ENCODE measurements around the gene HSD17B2. TPM values are rescaled to one million over a fixed set of nuclear protein-coding genes. Genes with fewer than 3 reads are reported as not detected.

HSD17B2 gene
- polyA plus RNA-seq, 3 donors = not detected

- peaks cover 0 to 2% of the 10 kb centered on the region in 2 donors for H3K27me3 ChIP-seq (ENCODE audit: control insufficient read depth in 2 of 2, insufficient read depth in 2 of 2, low read length in 2 of 2)
- no peaks in the 10 kb centered on the region for H3K9me3 ChIP-seq (replicated peaks in 1 of 2; ENCODE audit: control insufficient read depth in 1 of 2, insufficient read depth in 1 of 2, low read length in 2 of 2)
- Mint-ChIP-seq H3K27ac (no peak overlapping the region), H3K4me1 (no peaks in the 10 kb centered on the region), H3K36me3 (no peaks in the 10 kb centered on the region), H3K4me3 (no peak overlapping the region), H3K27me3 (ENCODE audit: low read depth in 3 of 3) (peaks cover 9 to 26% (median 12%) of the 10 kb centered on the region in 3 donors), H3K9me3 (peaks cover 0 to 3% (median 0%) of the 10 kb centered on the region in 7 donors)
- H4K20me1 ChIP-seq (ENCODE audit: insufficient read depth, low read length) = no peaks in the 10 kb centered on the region
- no peaks in the 10 kb centered on the region for H3K4me1 ChIP-seq (ENCODE audit: control insufficient read depth in 1 of 2, insufficient read depth in 2 of 2, low read length in 2 of 2)
- WGBS (ENCODE audit: insufficient coverage) = 83% methylated on average over 3 of the region's 4 CpGs
- H3K79me2 ChIP-seq (ENCODE audit: insufficient read depth, low read length) = no peaks in the 10 kb centered on the region
- TF ChIP-seq CTCF (IDR thresholded peaks at IDR 0.05) = no peak
- DNase-seq = no peak
- intact Hi-C loops (cut with micrococcal nuclease) = no loop called here
- H3K9ac ChIP-seq (ENCODE audit: insufficient read depth, low read length, poor library complexity, severe bottlenecking) = no peak overlapping the region
- no peak overlapping the region for H3K4me3 ChIP-seq (replicated peaks in 1 of 3; ENCODE audit: low read depth in 2 of 3, low read length in 3 of 3)
- H3K4me2 ChIP-seq (replicated peaks; ENCODE audit: extremely low read depth, low read length, poor library complexity, severe bottlenecking) = no peak overlapping the region
- no peaks in the 10 kb centered on the region for H3K36me3 ChIP-seq (replicated peaks in 1 of 2; ENCODE audit: control insufficient read depth in 1 of 2, insufficient read depth in 2 of 2, low read length in 2 of 2)
- H2AFZ ChIP-seq (ENCODE audit: insufficient read depth, low read depth, low read length, poor library complexity, severe bottlenecking) = no peak overlapping the region
- H3K27ac ChIP-seq (ENCODE audit: low read depth in 1 of 2, low read length in 2 of 2) = no peak overlapping the region
These were observed 10.2 kb upstream of the HSD17B2 start for GRCh38 chr16:82024883-82025282.

GRCh38 chr16:82027629-82028064, 7.4 kb upstream of the HSD17B2 start:
- TF ChIP-seq CTCF (IDR thresholded peaks at IDR 0.05) = no peak
- H3K27ac ChIP-seq (ENCODE audit: low read depth in 1 of 2, low read length in 2 of 2) = no peak overlapping the region
- H3K9me3 ChIP-seq (replicated peaks in 1 of 2; ENCODE audit: control insufficient read depth in 1 of 2, insufficient read depth in 1 of 2, low read length in 2 of 2) = no peaks in the 10 kb centered on the region
- H3K4me3 ChIP-seq (replicated peaks in 1 of 3; ENCODE audit: low read depth in 2 of 3, low read length in 3 of 3) = no peak overlapping the region
- H3K9ac ChIP-seq (ENCODE audit: insufficient read depth, low read length, poor library complexity, severe bottlenecking) = no peak overlapping the region
- H4K20me1 ChIP-seq (ENCODE audit: insufficient read depth, low read length) = no peaks in the 10 kb centered on the region
- DNase-seq = no peak
- no peak overlapping the region for H3K4me2 ChIP-seq (replicated peaks; ENCODE audit: extremely low read depth, low read length, poor library complexity, severe bottlenecking)
- H3K27me3 ChIP-seq (ENCODE audit: control insufficient read depth in 2 of 2, insufficient read depth in 2 of 2, low read length in 2 of 2) = peaks cover 0 to 2% of the 10 kb centered on the region in 2 donors
- 90% methylated on average over 2 of the region's 7 CpGs for WGBS (ENCODE audit: insufficient coverage)
- H3K36me3 Mint-ChIP-seq = no peaks in the 10 kb centered on the region
- H2AFZ ChIP-seq (ENCODE audit: insufficient read depth, low read depth, low read length, poor library complexity, severe bottlenecking) = no peak overlapping the region
- H3K27ac Mint-ChIP-seq = no peak overlapping the region
- no peaks in the 10 kb centered on the region for H3K4me1 ChIP-seq (ENCODE audit: control insufficient read depth in 1 of 2, insufficient read depth in 2 of 2, low read length in 2 of 2)
- H3K4me3 Mint-ChIP-seq = no peak overlapping the region
- no peaks in the 10 kb centered on the region for H3K36me3 ChIP-seq (replicated peaks in 1 of 2; ENCODE audit: control insufficient read depth in 1 of 2, insufficient read depth in 2 of 2, low read length in 2 of 2)
- H3K4me1 Mint-ChIP-seq = no peaks in the 10 kb centered on the region
- intact Hi-C loops (cut with micrococcal nuclease) = no loop called here
- no peaks in the 10 kb centered on the region for H3K79me2 ChIP-seq (ENCODE audit: insufficient read depth, low read length)
- H3K9me3 Mint-ChIP-seq = peaks cover 0 to 3% (median 0%) of the 10 kb centered on the region in 7 donors
- H3K27me3 Mint-ChIP-seq (ENCODE audit: low read depth in 3 of 3) = peaks cover 7 to 21% (median 7%) of the 10 kb centered on the region in 3 donors
